NCI-H2196 treated with DMSO at 0.1 percent for 48 hours (cell line): ENCODE measurements around the gene SRGAP3.

Experiments used
- DNase-seq: peaks from one replicate; lab custom pipeline; 2025; ENCODE audit not compliant: unreplicated experiment; lab: John Stamatoyannopoulos, UW

Gene SRGAP3

DNA sequence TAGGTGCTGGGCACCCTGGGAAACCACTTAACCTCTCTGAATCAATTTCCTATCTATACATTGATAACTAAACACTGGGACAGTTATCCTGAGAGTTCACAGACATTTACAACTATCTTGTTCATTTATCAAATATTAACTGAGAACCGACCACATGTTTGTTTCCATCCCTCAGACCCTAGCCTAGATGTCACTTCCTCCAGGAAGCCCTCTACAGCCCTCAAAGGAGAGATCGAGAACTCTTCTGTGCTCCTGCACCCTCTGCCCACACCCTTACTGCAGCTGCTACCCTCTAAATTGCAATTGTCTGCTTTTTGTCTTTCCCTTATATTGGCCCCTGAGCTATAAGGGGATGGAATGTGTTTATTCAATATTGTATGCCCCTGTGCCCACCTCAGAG is 46.1 kb downstream of the SRGAP3 start:
- DNase-seq = no peak

DNA sequence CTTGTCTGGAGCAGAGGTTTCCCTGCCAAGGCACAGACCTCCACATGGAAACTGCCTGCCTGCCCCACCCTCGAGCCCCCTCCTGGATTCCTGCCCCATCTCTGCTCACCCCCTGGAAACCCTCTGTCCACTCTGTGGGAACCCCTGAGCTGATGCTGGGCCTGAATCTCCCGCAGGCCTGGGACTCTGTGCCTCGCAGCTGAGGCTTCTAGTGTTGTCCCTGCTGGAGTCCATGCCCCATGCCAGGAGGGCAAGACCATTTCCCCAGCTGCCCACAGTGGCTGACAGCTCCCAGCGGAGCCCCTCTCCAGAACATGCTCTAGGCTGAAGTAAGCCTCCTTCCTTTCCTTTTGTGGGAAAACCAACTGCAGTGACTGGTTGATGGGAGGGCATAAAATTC is 46.9 kb downstream of the SRGAP3 start:
- DNase-seq = no peak

DNA sequence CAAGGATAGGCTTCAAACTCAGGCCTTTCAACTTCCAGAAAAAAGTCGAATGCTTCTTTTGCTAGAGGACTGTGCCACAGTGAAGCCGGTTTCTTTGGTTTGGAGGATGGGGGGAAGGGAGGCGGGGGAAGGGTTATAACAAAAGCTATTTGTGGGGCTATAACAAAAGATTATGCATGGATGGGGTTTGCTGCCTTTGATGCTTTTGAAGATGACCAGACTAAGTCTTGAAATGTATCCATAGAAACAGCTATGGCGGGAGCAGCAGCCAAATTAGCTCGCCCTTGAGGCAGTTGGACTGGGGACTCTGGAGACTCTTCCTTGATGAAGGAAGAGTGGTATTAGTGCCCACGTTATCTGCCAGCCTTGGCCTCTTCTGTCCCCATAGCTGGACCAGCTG is 47.5 kb downstream of the SRGAP3 start:
- DNase-seq = no peak

DNA sequence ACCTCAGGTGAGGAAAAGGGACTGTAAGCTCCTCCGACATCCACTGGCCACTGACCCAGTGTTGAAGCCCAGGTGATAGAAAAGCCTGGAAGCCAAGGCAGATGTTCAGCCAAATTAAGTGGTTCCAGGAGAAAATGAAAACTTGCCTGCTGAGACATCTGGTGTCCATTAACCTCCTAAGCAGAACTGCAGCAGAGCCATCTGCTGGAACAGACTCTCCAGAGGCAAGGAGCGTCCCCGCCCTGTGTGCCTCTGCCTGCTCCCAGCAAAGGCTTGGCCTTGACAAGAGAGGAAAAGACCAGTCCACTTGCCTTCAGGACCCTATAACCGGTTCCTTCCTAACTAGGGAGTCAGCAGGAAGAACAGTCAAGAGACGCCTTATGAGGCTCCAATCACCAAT is 48.2 kb downstream of the SRGAP3 start:
- no peak for DNase-seq

DNA sequence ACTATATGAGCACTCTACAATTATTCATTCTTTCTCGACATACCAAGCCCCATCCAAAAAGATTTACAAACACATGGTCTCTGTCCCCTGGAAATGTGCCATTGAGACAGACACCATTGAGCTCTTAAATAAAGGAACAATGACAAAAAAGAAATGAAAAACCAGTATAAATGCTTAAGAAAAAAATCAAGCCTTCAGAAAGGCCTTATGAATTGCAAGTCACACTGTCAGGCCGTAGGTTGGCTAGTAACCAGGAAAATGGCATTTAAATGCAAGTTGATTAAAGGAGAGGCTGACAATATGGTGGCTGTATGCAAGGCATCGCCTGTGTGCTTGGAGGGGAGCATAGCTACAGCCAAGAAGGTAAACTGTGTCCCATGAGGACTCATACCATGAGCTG is 49.7 kb downstream of the SRGAP3 start:
- DNase-seq = no peak

DNA sequence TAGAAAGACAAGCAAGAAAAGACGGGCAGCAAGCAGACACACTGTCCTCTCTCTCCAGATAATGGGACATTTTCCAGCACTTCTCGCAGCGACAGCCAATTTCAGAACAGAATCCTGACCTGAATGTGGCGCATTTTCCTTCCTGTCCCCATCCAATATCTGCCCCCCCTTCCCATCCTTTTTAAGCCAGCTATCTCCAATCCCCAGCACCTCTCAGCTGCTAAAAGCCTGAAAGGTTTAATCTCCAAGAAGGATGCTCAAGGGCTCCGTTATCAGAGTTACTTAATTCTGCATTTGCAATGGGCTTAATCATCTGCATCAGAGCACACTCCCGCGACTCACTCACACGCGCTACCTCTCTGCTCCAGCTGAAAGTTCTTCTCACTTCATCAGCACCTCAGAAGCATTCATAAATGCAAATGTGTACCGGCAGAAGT is 50.5 kb downstream of the SRGAP3 start:
- no peak for DNase-seq

DNA sequence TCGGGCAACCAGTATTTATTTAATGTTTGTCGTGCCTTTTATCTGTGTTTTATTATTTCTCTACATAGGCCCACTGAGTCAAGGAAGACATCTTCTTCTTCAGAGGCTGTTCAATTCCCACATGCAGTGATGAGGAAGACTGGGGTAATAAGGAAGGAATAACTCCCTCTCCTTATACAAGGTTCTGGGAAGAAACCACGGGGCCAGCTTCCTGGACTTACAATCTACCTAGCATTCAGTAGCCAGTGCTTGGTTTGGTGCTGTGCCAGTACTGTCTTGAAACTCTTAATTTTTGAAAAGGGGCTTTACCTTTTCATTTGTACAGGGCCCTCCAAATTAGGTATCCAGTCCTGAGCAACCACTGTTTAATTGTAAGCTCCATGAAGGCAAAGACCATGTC is 51.2 kb downstream of the SRGAP3 start:
- DNase-seq = no peak

DNA sequence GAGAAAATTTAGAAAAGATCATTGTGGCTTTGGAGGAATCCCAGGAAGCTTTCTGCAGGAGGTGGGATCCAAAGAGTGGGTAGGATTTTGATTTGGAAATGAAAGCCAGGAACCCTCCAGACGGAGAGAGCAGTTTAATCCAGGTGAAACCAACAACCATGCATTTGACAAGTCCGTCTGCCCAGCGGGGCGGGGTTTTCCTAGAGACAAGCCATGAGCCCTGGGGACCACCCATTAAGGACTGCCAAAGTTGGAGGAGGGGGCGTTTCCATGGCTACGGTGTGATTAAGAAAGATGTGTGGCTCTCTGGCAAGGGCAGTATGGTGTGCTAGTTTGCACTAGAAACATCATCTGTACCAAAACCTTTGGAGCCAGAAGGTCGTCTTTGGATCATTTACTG is 53.4 kb downstream of the SRGAP3 start:
- DNase-seq = no peak

DNA sequence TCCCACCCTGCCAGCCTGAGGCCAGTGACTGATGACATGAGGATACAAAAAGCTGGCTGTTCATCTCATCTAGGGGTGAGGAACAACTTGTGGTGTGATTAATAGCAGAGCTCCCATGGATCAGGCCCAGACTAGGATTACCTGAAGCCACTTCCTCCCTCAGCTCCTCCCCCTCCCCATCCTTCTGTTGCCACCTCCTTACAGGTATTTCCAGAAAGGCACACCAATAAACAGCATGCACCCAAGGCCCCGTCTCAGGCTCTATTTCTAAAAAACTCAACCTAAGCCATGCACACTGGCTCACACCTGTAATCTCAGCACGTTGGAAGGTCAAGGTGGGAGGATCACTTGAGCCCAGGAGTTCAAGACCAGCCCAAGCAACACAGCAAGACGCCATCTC is 54.1 kb downstream of the SRGAP3 start:
- DNase-seq = no peak

DNA sequence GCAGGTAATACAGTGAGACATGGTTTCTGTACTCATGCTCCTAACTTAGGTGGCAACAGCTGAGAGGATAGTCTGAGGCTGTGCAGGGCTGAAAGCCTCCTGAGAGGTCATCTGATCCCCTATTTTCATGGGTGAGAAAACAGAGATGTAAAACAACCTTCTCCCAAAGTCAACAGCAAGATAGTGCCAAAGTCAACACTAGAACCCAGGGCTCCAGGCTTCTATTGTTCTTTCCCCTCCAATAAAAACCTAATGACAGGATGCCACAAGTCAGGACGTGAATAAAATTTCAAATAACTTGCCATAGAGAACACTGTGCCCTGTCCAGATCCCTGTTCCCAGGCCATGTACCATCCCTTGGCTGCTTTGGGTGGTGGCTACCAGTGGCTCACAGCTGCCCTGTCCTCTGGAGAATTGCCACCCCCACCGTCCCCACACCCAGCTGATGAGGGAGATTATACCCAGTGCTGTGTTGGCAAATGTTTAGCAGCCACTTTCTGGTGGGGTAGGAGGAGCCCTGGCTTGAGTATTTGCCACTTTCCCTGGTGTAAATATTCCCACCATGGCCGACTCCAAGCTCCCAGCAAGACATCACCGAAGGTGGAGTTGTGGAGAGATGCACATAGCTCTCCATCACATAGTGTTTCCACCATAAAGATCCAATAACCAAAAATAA is 54.8 kb downstream of the SRGAP3 start:
- peak; percentile 76 for DNase-seq

DNA sequence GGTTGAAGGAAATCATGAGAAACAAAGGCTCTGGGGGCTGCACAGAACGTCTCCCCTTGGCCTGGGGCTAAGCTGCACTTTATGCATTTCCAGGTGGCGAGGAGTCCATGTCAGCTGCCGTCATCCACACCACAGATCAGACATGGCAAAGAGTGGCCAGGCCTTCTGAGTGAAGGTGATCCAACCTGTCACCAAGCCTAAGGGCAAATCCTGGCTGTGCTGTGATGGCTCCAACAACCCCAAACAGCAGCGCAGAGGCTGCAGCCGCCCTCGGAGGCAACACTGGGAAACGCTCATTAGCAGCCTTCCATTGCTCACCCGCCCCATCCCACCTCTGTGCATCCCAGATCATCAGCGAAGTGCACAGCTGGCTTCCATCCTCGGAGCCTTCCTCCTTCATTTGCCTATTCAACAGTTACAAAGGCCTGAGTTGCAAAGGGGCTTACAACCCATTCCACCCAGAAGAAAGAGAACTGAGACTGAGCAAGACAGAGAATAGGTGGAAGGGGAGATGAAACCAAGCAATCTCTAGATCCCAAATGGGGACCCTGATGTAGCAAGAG is 55.7 kb downstream of the SRGAP3 start:
- no peak for DNase-seq

DNA sequence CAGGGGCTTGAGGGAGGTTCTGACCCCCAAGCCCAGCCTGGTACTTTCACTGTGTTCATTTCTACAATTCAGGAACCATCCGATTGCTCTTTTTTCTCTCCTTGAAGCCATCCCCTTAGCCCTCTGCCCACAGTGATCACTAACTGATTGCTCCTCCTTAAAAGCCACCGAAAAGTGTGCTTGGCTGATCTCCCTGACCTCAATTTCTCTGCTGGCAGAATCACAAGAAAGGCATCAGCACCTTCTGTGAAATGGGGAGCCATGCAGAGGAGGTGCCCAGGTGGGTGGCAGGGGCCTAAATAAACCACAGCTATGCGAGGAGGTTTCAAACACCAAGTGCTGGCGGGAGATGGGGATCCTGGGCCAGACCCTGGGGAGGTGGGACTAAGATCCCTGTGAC is 56.2 kb downstream of the SRGAP3 start:
- no peak for DNase-seq

DNA sequence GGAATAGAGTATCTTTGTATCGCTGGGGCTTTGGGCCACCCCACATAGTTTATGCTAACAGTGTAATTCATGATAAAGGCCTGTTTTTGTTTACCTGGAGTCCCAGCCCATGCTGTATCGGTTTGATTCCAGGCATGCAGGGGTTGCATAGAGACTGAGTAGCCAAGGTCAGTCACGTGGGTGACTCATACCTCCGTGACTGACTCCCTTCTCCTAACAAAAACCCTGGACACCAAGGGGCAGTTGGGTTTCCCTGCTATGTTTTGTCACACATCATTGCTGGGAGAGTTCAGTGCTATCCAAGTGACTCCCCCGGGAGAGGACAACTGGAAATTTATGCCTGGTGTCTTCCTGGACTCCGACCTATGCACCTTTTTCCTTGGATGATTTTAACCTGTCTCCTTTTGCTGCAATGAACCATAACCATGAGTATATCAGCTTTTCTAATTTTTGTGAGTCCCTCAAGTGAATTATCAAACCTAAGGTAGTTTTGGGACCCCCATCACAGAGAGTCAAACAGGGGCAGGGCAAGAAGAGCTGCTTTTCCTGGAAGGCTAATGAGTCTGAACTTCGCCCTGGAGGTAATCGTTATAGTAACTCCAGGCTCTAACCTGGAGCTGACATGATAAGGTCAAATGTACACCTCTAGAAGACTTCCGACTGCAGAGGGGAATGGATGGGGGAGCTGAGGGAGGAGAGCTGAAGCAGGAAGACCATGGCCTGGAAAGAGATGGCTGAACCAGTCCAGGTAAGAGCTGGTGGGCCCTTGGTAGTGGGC is 57.0 kb downstream of the SRGAP3 start:
- DNase-seq = no peak

DNA sequence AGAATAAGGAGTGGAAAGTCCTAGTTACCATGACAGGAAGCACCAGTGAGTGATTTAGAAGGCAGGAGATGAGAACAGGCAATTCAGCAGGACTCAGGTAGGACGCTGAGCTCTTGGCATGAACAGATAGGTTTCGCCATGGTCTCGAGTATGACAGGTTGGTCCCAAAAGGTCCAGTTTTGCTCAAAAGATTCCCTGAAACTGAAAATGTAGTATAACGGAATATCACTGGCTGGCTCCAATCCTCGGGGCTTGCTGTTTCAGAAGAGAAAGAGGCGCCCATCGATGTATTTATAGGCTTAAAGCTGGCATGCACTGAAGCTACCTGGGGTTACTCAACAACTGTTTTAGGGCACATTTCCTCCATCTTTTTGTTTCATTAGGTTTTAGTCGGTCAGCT is 59.2 kb downstream of the SRGAP3 start:
- no peak for DNase-seq

DNA sequence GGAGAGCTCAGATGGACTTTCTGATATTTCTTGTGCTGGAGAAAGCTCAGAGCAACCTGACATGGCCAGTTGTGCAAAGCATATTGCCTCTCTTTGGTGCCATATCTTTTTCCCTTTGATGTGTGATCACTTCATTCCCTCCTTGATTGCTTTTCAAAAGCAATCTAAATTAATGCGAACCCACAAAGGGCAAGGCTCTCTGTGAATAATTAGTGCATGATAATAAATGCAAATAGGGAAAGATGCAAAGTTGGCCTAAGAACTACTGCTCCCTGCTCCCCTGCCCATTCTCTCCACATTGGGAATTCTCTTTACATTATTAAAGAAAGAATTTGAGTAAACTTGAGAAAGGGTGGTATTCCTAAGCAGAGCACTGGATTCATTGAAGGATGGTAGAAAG is 60.9 kb downstream of the SRGAP3 start:
- DNase-seq = no peak

DNA sequence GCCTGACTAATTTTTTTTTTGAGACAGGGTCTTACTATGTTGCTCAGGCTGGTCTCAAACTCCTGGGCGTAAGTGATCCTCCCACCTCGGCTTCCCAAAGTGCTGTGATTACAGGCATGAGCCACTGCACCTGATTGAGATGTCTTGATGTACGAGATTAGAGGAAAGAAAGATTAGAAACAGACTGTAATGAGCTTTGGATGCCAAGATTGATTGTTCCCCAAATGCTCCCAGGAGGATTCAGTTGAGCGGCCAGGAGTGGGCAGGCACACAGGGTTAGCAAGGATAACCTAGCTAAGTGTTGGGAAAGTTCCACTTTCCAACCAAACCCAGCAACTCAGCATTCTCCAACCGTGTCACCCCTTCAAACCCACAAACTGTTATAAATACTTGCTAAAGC is 63.7 kb downstream of the SRGAP3 start:
- DNase-seq = no peak

DNA sequence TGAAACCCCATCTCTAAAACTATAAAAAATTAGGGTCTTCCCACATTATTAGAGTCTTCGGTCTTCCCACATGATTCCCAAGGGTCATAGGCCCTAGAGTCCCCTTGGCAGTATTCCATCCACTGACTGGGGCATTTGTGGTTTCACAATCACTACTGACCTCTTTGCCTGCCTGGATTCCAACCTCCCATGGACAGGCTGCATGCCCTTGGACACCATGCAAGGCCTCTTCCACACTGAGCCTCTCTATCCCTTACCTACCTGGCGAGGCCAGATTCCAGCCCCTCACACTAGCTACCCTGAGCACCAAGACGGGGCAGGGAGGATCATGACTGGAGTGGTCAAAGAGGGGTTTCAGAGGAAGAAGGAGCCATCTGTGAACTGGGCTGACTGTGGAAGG is 64.4 kb downstream of the SRGAP3 start:
- DNase-seq = no peak

DNA sequence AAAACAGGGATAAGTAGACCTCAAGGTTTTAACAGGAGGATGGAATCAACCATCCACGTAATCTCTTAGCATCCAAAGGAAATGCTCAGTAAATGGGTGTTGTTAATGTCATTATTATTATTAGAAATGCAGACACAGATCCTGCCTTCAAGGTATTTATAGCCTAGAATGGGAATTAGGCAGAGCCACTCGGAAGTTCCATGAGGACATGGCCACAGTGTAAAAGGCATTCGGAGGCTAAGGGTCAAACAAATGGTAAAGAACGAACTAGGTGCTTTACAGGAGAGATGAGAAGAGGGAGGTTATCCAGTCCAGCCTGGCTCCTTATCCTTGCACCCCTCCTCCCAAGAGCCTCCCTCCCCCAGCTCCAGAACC is 65.0 kb downstream of the SRGAP3 start:
- no peak for DNase-seq

DNA sequence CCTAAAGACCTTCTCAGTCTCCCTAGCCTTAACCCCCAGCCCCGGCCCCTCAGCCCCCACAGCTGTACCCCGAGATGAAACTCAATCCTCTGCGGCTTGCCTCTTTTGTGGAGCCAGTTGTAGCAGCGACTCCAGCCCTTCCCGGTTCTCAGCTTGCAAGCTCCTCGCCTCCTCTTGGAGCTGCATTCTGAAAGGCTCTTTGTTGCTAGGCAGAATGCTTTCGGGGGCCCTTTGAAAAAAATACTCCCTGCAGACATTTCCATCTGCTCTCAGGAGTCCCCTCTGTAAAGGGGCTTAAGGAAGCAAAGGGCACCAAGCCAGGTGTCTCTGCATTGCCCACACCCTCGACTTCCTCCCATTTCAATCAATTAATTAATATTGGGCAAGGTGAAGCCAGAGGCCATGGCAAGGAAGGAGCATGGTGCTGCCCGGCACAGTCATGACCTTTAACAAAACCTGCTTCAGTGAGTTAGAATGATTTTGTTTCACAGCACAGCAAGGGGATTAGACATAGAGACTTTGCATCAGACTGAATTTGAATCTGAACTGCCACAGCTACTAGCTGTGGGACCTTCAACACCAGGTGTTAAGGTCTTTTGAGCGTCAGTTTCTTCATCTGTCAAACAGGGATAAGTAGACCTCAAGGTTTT is 65.5 kb downstream of the SRGAP3 start:
- no peak for DNase-seq

DNA sequence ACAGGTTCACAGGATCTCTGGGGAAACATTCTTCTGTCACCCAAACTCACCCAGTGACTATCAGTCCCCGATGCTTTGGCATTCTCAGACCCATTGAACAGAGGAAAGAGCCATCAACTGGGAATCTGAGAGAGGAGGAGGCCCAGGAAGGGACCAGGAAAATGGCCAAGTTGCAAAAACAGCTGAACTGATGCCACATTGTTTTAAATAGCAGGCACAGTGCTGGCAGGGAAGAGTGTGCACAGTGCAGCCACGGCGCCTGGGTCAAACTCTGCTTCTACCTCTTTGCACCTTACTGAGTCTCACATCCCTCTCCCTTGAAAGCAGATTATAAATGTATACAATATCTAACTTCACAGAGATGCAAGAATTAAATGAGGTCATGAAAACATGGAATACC is 66.4 kb downstream of the SRGAP3 start:
- no peak for DNase-seq

DNA sequence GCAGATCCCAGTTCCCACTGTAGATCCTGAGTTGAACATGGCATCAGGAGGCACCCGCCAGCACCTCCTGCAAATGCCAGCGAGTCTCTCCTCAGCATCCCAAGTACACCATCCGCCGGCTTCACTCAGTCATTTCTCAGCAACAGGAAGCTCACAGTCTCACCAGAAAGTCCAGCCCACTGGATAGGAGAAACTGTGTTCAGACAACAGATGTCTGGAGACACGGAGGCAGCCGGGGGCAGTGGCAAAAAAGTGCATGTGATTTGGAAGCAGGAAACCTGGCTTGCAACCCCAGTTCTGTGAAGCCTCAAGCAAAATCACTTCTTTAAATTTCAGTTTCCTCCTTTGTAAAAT is 68.7 kb downstream of the SRGAP3 start:
- DNase-seq = no peak
